NCI-H524 treated with DMSO at 0.1 percent for 48 hours (cell line): ENCODE measurements around the gene ACAP2.
"Not testable (repeated sequence)": the region's sequence is repeated elsewhere in the genome, so short reads cannot be mapped to it uniquely, and the experiment has no call there.

Experiments
- DNase-seq: peaks from one replicate; lab custom pipeline; 2025; lab: John Stamatoyannopoulos, UW

Gene ACAP2

DNA sequence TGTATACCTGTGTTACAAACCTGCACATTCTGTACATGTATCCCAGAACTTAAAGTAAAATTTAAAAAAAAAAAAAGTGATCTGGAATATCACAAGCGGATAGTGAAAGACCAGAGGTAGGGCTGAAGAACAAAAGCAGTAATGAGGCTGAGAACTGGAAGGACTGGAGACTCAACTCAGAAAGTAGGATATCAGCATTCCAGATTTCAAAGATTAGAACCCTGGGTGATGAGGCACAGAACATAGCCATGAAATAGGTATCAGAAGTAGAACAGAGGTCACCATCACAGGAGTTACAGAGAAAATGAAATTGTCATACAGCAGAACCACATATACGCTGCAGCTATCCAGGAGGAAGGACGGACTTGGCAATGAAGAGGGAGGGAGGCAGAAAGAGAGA, 56.1 kb downstream of the ACAP2 start:
- no peak for DNase-seq

DNA sequence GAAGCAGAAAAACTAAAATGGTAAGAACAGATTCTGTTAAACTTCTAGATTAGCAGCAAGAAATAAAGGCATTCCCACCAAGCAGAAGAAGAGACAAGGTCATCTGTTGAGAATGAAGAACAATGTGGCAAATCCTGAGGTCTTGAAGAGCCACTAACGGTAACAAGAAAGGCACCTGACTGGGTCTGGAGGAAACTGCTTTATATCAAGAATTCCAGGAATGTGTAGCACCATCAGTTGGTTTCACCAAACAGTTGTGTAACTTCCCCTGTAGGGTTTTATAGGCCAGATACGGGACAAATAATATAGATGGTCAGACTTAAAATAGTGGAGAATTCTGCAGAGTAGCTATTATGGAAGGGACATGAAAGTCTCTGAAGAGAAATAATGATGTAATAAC, 57.3 kb downstream of the ACAP2 start:
- DNase-seq: no peak

DNA sequence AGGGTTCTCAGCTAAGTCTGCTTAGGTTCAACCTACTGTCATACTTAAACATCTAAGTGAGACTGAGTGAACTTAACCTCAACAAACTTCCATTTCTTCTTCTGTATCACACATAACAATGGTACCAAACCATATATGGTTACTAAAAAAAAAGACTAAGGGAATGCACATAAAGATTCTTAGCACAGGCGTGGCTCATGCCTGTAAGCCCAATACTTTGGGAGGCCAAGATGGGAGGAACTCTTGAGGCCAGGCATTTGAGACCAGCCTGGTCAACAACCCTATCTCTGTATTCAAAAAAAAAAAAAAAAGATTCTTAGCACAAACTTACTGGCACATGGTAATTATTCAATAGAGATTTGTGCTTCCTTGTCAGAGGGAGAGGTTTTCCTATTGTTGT, 57.9 kb downstream of the ACAP2 start:
- no peak for DNase-seq

DNA sequence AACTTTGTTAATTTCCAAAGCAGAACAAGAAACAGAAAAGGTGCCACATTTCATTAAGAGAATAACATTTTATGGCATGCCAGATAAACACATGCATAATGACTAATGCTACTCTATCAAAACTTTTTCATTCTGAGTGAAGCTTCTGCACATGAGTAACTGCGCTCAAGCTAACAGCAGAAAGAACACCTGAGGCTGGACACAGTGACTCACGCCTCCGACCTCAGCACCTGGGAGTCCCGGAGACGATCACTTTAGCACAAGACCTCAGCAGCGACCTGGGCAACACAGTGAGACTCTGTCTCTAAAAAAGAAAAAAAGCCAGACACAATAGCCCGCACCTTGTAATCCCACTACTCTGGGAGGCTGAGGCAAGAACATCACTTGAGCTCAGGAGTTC, 70.6 kb downstream of the ACAP2 start:
- DNase-seq: no peak

DNA sequence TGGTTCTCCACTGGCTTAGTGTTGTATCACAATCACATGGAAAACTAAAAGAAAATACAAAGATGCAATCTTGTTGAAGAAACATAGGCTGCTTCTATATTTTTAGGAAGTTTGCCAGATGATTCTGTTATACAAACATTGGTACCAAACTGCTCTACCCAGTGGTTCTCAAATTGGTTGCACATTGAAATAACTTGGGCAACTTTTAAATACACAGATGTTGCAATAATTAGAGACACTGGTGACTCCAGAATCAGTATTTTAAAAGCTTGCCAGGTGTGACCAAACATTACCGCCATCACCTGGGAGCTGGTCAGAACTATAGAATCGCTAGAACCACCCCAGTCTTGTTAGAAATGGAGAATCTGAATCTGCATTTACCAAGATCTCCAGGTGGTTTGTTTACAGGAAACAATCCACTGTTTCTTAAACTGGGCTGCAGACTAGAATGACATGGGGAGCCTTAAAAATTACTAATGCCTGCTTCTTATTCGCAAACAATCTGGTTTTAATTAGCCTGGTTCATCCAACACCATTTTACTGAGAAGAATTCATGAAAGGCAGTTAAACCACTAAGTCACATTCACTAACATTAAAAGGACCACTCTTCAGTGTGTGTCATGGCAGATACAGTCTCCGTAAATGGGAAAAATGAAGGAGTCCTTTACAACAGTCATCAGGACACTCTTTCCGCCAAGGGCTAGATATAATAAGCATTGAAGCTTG, 76.5 kb downstream of the ACAP2 start:
- DNase-seq: no peak

DNA sequence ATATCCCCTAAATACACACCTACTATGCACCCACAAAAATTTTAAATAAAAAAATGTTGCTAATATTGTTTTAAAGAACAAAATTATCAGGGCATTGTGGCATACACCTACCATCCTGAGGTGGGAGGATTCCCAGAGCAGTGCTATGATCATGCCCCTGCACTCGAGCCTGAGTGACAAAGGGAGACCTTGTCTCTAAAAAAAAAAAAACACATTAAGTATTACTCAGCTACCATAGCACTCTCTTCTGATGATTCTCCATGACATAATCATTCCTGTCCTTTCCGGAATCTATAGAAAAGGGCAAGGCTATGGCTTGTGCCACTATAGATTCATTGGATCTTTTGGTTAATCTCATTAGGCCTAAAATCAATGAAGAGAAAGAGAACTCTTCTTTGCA, 77.4 kb downstream of the ACAP2 start:
- DNase-seq: no peak

DNA sequence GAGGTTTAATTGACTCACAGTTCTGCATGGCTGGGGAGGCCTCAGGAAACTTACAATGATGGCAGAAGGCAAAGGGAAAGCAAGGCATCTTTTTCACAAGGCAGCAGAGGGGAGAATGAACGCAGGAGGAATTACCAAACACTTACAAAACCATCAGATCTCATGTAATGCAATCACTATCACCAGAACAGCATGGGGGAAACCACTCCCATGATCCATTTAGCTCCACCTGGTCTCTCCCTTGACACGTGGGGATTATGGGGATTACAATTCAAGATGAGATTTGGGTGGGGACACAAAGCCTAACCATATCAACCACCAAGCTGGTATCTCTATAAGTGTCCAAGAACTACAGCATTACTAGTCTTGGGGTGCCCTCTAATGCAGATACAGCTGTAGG, 85.0 kb downstream of the ACAP2 start:
- DNase-seq: not testable (repeated sequence)

DNA sequence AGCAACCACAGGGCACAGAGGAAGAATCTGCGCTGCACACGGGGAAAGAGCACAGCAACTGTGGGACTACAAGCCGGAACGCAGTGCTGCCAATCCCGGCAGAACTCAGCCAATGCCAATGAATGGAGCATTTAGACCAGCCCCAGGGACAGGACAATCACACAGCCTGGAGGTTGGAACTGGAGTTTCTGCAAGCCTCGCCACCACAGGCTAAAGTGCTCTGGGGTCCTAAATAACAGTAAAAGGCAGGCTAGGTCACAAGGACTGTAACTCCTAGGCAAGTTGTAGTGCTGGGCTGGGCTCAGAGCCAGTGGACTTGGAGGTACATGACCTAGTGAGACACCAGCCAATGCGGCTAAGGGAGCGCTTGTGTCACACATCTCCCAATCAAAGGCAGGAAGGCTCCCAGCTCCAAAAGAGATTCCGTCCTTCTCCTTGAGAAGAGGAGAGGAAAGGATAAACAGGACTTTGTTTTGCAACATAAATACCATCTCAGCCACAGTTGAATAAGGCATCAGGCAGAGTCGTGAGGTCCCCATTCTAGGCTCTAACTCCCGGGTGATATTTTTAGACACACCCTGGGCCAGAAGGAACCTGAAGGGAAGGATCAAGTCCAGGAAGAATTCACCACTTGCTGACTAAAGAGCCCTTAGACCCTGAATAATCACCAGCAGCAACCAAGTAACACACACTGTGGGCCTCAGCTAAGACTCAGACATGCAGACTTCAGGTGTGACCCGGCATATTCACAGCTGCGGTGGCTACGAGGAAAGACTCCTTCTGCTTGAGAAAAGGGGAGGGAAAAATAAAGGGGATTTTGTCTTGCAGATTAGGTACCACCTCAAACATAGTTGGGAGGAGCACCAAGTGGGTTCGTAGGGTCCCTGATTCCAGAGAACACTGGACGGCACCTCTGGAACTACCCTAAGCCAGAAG, 86.4 kb downstream of the ACAP2 start:
- no peak for DNase-seq

DNA sequence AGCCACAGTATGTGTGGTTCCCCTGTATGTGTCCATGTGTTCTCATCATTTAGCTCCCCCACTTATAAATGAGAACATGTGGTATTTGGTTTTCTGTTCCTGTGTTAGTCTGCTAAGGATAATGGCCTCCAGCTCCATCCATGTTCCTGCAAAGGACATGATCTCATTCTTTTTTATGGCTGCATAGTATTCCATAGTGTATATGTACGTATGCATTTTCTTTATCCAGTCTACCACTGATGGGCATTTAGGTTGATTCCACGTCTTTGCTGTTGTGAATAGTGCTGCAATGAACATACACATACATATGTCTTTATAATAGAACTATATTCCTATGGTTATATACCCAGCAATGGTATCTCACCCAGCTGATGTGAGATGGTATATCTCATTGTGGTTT, 88.8 kb downstream of the ACAP2 start:
- not testable (repeated sequence) for DNase-seq

DNA sequence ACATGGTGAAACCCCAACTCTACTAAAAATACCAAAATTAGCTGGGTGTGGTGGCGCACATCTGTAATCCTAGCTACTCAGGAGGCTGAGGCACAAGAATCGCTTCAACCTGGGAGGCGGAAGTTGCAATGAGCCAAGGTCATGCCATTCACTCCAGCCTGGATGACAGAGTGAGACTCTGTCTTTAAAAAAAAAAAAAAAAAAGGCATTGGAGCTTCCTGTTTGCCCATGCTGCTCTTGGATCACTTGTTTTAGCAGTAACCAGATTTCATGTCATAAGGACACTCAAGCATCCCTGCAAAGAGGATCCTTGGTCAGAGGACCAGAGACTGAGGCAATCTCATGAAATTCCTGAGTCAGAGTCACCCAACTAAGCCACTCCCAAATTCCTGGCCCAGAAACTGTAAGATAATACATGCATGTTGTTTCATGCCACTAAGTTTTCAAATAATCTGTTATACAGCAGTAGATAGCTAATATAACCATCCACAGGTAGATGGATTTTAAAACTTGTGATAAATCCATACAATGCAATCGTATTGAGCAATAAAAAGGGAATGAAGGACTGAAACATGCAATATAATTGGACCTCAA, 89.8 kb downstream of the ACAP2 start:
- DNase-seq: no peak

DNA sequence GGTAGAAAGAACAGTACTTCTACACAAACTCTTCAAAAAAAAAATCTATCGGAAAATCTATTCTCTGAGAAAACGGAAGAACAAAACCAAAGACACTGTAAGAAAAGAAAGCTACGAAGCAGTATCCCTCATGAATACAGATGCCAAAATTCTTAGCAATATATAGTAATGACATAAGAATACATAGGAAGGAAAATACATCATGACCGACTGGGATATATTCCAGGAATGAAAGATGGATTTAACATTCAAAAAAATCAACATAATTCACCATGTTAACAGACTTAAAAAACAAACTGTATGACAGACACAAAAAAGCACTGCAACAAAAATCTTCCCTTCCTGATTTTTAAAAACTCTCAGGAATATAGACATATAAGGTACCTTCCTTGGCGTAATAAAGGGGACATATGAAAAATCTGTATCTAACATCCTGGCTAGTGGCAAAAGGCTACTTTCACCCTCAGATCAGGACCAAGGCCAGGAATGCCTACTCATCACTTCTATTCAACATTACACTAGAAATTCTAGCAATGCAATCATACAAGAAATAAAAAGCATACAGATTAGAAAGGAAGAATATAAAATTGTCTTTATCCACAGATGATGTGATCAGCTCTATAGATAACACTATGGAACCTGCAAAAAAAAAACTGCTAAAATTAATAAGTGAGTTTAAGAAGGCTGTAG, 94.2 kb downstream of the ACAP2 start:
- DNase-seq: no peak

DNA sequence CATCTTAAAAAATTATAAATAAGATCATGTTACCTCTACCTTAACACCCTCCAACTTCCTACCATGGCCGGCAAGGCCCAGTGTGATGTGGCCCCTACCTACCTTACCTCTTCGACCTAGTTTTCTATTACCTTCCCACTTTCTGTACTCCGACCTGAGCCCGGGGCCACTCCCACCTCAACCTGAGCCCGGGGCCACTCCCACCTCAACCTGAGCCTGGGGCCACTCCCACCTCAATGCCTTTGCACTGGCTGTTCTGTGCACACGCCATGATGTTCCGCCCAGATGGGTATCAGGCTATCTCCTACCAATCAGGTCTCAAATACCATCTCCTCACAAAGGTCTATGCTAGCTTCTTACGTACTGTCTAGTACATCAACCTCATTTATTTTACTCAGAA, 105.1 kb downstream of the ACAP2 start:
- no peak for DNase-seq

DNA sequence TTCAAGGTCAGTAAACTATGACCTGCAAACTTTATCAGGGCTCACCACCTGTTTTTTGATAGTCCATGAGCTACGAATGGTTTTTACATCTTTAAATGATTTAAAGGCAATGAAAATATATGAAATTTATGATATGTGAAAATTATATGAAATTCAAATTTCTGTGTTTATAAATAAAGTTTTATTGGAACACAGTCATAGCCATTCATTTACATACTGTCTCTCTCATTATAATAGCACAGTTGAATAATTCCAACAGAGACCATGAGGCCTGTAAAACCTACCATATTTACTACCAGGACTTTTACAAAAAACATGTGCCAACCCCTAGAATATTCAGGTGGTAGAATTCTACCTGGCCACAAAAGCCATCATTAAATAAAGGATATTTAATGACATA, 107.9 kb downstream of the ACAP2 start:
- DNase-seq: no peak

DNA sequence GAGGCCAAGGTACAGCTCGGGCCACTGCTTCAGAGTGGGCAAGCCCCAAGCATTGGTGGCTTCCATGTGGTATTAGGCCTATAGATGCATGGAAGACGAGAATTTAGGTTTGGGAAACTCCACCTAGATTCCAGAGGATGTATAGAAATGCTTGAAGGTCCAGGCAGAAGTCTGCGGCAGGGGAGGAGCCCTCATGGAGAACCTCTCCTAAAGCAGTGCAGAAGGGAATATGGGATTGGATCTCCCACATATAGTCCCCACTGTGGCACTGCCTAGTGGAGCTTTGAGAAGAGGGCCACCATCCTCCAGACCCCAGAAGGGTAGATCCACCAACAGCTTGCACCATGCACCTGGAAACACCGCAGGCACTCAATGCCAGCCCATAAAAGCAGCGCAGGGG, 123.8 kb downstream of the ACAP2 start:
- DNase-seq: no peak

DNA sequence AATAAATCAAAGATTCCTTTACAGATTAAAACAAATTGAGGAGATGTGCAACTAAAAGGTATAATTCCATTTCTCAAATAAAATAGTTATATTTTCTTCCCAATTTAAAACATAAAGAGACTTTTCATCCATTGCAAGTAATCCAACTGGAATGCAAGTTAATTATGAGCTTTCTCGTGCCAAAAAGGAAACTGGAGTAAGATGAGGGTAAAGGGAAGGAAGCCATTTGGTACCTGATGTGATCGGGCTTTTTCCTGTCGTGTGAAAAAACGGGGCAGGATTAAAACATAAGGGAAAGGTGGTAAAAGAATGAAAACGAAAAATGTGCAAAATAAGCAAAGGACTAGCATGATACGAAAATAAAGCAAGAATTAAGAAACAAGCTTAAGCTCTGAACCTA, 130.1 kb downstream of the ACAP2 start:
- DNase-seq: no peak

DNA sequence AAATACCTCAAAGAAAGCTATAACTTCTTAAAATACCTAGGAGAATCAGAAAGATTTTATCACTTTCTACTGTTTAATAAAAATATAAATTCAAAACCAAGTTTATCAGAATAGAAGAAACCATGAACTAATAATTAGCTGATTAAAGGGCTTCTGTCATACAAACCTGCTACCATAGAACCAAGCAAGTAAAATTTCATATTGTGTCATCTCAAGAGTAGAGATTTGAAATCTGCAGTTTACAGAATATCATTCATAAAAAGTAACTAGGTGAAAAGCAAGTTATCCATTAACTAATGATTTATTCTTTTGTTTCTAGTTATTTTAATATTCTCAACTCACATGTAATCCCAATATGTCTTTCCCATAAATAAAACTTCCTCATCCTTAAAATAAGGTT, 135.1 kb downstream of the ACAP2 start:
- no peak for DNase-seq

DNA sequence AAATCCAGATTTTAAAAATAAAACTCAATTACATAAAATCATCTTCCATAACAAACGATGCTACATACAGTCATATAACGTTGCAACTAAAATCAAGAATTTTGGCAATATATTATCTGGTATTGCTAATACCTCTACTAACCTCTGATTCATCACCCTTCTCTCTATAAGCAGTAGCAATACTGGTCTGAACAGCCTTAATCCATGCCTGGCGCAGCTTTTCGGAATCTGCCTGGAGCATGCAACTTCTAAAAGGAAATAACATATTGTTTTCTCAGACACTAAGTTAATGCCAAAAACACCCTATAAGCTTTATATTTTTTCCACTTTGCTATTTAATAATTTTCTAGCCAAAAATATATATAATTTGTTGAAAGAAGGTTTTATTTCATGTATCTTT, 136.5 kb downstream of the ACAP2 start:
- no peak for DNase-seq

DNA sequence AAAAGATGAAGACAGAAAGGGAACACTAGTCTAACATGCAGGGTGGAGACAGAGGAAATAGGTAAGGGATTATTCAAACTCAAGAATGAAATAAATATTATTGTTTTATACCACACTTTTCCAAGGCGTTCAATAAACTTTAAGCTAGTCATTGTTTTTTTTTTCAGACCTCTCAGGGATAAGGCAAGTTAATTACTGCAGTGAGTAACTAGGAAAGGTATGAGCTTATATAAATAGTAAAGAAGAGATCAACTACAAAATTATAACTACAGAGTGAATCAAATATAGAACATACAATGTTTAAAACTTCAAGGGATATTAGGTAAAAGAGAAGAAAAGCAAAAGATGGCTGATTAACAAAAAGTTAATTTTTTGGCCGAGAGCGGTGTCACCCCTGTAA, 140.4 kb downstream of the ACAP2 start:
- DNase-seq: no peak

DNA sequence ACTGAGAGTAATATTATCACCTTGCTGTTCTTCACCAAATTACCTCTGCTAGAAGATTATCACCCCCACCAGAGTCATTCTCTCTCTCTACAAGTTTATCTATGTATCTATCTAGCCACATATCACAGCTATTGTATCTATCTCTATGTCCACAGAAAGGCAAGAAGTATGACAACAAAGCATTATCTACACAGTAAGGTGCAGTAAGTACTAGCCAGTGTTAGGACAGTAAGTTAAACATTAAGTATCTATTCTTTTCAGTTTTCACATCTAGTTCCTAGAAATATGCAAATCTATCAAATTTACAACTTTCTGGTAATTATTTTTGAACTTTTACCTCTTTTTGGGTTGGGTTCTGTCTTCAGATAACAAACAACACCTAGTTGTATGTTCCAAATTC, 145.4 kb downstream of the ACAP2 start:
- no peak for DNase-seq

DNA sequence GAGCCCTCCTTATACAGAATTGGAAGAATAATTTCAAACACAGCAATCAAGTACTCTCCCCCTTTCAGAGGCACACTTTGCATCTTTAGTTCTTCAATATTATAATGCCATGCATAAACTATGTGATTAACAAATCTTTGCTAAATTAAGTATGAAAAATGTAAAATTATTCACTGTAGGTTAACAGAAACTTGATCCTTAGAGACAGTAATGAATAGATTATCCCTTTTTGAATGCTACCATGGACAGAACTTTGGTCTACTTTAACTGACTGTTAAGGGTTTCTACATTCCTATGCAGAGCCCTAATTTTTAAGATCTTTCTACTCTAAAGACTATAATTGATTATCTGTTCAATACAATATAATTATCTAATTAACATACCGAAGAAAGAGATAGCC, 146.2 kb downstream of the ACAP2 start:
- no peak for DNase-seq

DNA sequence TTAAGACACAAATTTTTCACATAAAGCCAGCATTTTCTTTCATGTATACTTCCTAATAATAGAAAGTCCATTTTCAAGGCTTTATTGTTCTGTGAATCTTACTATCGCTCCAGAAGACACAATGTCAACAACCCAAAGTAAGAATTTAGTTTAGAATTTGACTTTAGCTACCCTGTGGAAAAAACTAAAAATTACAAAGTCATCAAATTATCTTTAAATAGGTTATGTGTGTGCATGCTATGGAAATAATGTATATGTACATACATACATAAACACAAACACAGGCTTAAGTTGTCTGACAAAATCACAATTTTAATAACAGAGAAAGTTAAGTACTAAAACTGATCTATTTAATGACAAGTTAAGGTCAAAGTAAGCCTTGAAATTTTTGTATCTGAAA, 151.7 kb downstream of the ACAP2 start:
- DNase-seq: no peak

DNA sequence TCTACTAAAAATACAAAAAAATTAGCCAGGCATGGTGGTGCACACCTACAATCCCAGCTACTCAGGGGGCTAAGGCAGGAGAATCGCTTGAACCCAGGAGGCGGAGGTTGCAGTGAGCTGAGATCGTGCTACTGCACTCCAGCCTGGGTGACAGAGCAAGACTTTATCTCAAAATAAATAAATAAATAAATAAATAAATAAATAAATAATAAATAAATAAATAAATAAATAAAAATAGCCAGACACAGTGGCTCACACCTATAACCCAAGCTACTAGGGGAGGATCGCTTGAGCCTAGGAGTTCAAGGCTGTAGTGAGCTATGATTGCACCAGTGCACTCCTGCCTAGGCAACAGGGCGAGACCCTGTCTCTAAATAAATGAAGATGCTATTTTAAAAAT, 152.2 kb downstream of the ACAP2 start:
- not testable (repeated sequence) for DNase-seq
